ENCODE data around the gene GINS3. TPM values are rescaled to one million over a fixed set of nuclear protein-coding genes. Genes with fewer than 3 reads are reported as not detected.

Gene GINS3
- total and polyA plus RNA-seq, 2 experiments from 2014 or later, result 2.1 to 3.0 TPM

DNA sequence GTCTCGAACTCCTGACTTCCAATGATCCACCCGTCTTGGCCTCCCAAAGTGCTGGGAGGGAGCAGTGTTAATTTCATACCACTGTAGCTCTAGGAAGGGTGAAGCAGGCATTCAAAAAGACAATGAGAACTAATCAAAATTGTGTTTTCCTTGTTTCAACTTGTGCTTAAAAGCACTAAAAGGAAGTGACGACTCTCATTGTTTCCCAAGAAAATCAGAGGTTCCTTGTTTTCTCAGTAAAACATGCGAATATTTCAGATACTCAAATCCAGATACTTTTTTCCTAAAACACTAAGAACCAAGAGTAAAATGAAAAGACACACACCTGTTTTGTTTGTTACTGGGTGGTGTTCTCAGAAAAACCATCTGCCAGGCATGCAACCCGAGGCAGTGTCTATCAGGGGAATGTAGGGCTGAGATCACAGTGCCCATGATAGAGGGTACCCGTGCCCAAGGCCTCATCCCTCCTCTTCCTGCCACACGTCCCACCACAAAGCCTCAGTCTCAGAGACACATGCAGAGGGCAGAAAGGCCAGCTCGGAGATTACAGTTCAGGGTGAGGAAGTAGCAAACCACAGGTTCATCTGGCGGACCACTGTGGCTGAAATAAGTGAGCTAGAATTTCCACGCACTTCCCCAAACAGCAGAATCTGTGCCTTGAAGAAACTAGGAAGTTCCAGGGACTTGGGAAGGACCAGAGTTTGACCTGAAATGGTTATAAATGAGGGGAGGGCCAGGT lies 33.7 kb downstream of the GINS3 start:
- WGBS (ENCODE audit: low lambda C conversion rate, missing lambda C conversion rate), result 82% methylated on average over 10 of the region's 10 CpGs
- H3K79me2 ChIP-seq, result no peaks in the 10 kb centered on the region
- no peak overlapping the region for H2AFZ ChIP-seq
- no peak for DNase-seq (ENCODE audit: low spot score)
- no peak overlapping the region for H3K4me3 ChIP-seq
- no peaks in the 10 kb centered on the region for H4K20me1 ChIP-seq (ENCODE audit: insufficient read depth, poor library complexity, severe bottlenecking)
- H3K4me2 ChIP-seq, result no peak overlapping the region
- H3K9me3 ChIP-seq (ENCODE audit: low read depth), result no peaks in the 10 kb centered on the region
- no peaks in the 10 kb centered on the region for H3K36me3 ChIP-seq (replicated peaks; ENCODE audit: insufficient read depth, low read depth)
- TF ChIP-seq EZH2phosphoT487 (IDR thresholded peaks at IDR 0.05; ENCODE audit: low read depth, severe bottlenecking, unreplicated experiment) (no peak), EZH2 (IDR thresholded peaks at IDR 0.05; ENCODE audit: borderline replicate concordance) (no peak), CTCF (IDR thresholded peaks at IDR 0.05; ENCODE audit: poor library complexity) (no peak)
- no peak overlapping the region for H3K27ac ChIP-seq
- peaks cover 9% of the 10 kb centered on the region for H3K27me3 ChIP-seq
- H3K9me2 ChIP-seq (replicated peaks; ENCODE audit: insufficient read depth), result no peaks in the 10 kb centered on the region
- no peaks in the 10 kb centered on the region for H3K4me1 ChIP-seq (ENCODE audit: insufficient read depth)

DNA sequence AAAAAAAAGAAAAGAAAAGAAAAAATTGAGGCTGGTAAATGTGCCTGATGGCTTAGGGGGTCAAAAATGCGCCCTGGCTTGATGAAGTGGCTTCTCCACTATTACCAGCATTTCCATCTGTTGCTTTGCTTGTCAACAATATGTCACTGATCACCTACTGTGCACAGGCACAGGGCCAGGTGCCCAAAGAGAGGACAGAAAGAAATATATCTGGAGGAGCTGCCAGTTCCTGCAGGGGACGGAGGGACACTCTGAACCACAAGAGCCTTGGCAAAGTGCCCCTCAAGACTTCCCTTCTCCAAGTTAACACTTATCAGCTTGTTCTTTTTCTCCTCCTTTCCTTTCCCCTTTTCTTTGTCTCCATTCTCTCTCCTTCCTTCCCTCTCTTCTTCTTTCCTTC lies 34.7 kb downstream of the GINS3 start:
- Histone ChIP-seq H3K4me3 (no peak overlapping the region), H3K27ac (no peak overlapping the region), H3K27me3 (peaks cover 9% of the 10 kb centered on the region), H2AFZ (no peak overlapping the region), H3K4me1 (ENCODE audit: insufficient read depth) (no peaks in the 10 kb centered on the region), H3K9me3 (ENCODE audit: low read depth) (no peaks in the 10 kb centered on the region), H3K36me3 (replicated peaks; ENCODE audit: insufficient read depth, low read depth) (no peaks in the 10 kb centered on the region), H3K79me2 (no peaks in the 10 kb centered on the region), H4K20me1 (ENCODE audit: insufficient read depth, poor library complexity, severe bottlenecking) (no peaks in the 10 kb centered on the region), H3K9me2 (replicated peaks; ENCODE audit: insufficient read depth) (no peaks in the 10 kb centered on the region), H3K4me2 (no peak overlapping the region)
- 76% methylated on average over 2 of the region's 2 CpGs for WGBS (ENCODE audit: low lambda C conversion rate, missing lambda C conversion rate)
- no peak for DNase-seq (ENCODE audit: low spot score)
- TF ChIP-seq CTCF (IDR thresholded peaks at IDR 0.05; ENCODE audit: poor library complexity), result no peak
- TF ChIP-seq EZH2phosphoT487 (IDR thresholded peaks at IDR 0.05; ENCODE audit: low read depth, severe bottlenecking, unreplicated experiment), result no peak
- TF ChIP-seq EZH2 (IDR thresholded peaks at IDR 0.05; ENCODE audit: borderline replicate concordance), result no peak

- 84% methylated on average over 11 of the region's 11 CpGs for WGBS (ENCODE audit: low lambda C conversion rate, missing lambda C conversion rate)
Observed at GRCh38 chr16:58428621-58429542, 36.6 kb downstream of the GINS3 start.

More at GRCh38 chr16:58428621-58429542, 36.6 kb downstream of the GINS3 start:
- Histone ChIP-seq H3K36me3 (replicated peaks; ENCODE audit: insufficient read depth, low read depth) (no peaks in the 10 kb centered on the region), H3K4me1 (ENCODE audit: insufficient read depth) (no peaks in the 10 kb centered on the region), H4K20me1 (ENCODE audit: insufficient read depth, poor library complexity, severe bottlenecking) (no peaks in the 10 kb centered on the region), H3K4me2 (no peak overlapping the region), H3K79me2 (no peaks in the 10 kb centered on the region), H2AFZ (no peak overlapping the region), H3K9me3 (ENCODE audit: low read depth) (no peaks in the 10 kb centered on the region), H3K9me2 (replicated peaks; ENCODE audit: insufficient read depth) (no peaks in the 10 kb centered on the region), H3K4me3 (no peak overlapping the region), H3K27ac (no peak overlapping the region), H3K27me3 (peaks cover 9% of the 10 kb centered on the region)
- DNase-seq (ENCODE audit: low spot score), result no peak
- TF ChIP-seq CTCF (IDR thresholded peaks at IDR 0.05; ENCODE audit: poor library complexity), result no peak
- no peak for TF ChIP-seq EZH2 (IDR thresholded peaks at IDR 0.05; ENCODE audit: borderline replicate concordance)
- no peak for TF ChIP-seq EZH2phosphoT487 (IDR thresholded peaks at IDR 0.05; ENCODE audit: low read depth, severe bottlenecking, unreplicated experiment)
